AG10803 (cell line): Measurements from ENCODE around the gene MPO.

Experiments
- DNase-seq: peaks from one replicate; pipeline ENCODE4 v3.0.0; 2010; ENCODE audit warnings: low read depth
- H3K4me3 ChIP-seq: 2 replicates; pipeline ENCODE4 v1.5.1; 2011; ENCODE audit warnings: mild to moderate bottlenecking, low read length, control low read depth
- TF ChIP-seq, protein P1 (sequence below): conservative IDR thresholded peaks from 2 replicates; pipeline ENCODE4 v1.5.1; 2011; ENCODE audit warnings: mild to moderate bottlenecking, low read length, control low read depth, inconsistent platforms

The MPO gene

DNA sequence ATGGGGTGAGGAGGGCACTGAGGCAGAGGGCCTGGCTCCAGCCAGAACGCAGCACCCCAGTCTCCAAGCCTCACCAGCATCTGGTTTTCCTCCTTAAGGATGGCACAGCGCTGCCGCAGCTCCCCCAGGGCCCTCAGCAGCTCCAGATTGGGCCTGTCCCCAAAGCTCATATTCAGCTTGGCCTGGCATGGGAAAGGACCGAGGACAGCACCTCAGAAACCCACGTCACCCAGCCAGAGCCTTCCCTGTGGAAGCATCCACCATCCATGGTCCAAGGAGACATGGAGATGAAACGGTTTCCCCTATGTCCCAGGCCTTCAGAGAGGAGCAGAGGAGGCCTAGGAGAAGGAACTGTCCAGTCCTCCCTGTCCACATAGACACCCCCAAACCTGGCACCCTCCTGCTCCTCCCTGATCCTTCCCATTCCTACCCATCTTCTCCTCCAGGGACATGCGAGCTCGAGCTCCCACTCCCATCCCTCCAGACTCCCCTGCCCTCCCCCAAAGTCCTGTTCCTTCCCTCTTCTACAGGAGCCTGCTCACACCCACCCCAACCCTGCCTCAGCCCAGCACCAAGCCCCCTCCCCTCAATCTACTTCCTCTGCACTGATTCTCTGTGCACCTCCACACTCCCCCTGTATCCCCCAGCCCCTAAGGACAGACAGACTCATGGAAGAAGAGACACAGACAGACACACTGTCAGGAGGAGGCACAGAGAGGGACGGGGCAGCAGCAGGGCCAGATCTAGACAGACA is 46.1 kb upstream of the MPO start:
- no peak overlapping the region for H3K4me3 ChIP-seq
- TF ChIP-seq, protein P1, sequence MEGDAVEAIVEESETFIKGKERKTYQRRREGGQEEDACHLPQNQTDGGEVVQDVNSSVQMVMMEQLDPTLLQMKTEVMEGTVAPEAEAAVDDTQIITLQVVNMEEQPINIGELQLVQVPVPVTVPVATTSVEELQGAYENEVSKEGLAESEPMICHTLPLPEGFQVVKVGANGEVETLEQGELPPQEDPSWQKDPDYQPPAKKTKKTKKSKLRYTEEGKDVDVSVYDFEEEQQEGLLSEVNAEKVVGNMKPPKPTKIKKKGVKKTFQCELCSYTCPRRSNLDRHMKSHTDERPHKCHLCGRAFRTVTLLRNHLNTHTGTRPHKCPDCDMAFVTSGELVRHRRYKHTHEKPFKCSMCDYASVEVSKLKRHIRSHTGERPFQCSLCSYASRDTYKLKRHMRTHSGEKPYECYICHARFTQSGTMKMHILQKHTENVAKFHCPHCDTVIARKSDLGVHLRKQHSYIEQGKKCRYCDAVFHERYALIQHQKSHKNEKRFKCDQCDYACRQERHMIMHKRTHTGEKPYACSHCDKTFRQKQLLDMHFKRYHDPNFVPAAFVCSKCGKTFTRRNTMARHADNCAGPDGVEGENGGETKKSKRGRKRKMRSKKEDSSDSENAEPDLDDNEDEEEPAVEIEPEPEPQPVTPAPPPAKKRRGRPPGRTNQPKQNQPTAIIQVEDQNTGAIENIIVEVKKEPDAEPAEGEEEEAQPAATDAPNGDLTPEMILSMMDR, result no peak
- DNase-seq, result no peak

DNA sequence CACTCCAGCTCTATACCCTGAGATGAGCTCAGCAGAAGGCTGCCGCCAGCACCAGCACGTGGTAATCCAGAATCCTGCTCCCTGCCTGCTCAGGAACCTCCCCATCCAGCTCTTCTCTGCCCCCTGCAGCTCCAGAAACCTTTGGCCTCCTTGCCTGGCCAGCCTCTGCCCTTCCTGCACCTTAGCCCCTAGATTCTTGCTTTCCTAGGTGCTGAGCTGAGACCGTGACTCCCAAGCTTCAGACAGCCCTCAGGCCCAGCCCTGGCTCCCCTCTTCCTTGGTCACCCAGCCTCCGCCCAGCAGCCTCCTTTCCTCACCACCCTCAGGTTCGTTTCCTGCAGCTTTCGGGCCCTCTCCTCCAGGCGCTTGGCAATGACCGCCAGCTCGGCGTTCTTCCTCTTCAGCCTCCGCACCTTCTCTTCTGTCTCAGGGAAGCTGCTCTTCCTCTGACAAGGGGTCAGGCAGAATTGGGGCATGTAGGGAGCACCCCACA is 45.3 kb upstream of the MPO start:
- TF ChIP-seq, protein P1, result no peak
- no peak for DNase-seq
- H3K4me3 ChIP-seq, result no peak overlapping the region

DNA sequence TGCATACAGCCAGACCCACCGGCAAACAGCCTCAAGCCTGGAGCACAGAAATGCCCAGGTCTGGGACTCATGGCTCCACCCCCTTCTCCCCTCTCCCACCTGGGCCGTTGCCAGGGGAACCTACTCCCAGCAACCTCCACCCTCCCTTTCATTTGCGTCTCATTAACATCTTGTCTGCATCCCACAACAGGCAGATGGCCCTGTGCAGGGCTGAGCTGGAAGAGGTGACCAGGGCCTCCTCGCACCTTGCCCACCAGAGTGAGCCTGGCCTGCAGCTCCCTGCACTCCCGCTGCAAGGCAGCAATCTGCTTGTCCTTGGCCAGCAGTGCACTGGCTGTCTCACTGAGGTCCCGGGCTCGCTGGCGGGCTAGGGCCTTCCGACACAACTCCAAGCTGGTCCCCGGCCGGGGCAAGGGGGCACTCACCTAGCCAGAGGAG is 44.6 kb upstream of the MPO start:
- H3K4me3 ChIP-seq, result peak overlapping the region; percentile 76
- DNase-seq, result no peak
- TF ChIP-seq, protein P1, result no peak

DNA sequence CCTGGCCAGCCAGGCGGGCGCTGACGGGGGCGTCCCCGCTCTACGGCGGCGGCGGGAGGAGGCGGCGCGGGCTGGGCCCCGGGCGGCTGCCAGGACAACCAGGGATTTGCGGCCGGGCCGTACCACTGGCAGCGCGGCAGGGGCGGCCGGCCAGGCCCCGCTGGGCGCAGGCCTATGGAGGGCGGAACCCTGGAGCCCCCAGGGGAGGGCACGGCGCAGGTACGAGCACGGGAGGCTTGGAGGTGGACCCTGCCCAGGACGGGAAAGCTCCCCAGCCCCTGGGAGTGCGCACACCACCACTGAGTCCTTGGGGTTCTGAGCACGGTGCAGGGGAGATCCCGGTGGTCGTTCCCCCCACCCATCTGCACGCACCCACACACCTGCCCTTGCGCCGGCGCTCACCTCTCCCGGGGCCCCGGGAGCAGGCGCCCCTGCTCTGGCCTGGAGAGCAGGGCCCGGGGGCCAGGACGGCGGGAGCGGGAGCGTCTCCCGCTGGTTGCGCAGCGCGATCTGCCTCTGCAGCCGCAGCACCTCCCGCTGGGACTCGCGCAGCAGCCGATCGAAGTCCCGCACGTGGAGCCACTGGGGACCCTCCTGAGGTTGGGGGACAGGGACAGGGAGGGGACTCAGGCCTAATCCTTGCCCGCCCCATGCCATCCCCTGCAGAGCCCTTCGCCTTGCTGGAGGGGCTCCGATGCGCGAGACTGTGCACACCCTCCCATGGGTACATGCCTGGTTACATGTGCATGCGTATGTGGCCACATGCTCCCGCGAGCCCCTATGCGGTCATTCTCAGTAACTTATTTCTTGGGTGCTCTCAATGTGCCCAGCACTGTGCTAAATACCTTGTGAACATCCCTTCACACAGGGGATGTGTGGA is 43.9 kb upstream of the MPO start:
- H3K4me3 ChIP-seq, result peak overlapping the region; percentile 76
- DNase-seq, result peak; percentile 59
- TF ChIP-seq, protein P1, result no peak

DNA sequence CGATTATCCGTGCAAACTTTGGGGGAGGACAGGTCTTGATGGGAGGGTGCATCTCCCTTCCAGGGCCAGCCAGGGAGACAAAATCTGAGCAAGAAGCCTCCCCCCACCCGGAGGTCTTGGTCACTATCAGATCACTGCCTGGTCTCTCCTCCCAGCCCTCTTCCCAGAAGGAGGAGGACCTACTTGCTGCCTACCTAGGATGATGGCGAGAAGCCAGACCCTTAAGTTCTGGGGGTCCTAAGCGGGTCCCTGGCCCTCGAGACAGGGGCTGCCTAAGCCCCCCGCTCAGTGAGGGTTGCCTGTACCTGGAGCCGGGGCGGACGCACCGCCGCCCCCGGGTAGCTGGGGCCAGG is 43.3 kb upstream of the MPO start:
- DNase-seq, result no peak
- TF ChIP-seq, protein P1, result no peak
- peak overlapping the region; percentile 59 for H3K4me3 ChIP-seq

DNA sequence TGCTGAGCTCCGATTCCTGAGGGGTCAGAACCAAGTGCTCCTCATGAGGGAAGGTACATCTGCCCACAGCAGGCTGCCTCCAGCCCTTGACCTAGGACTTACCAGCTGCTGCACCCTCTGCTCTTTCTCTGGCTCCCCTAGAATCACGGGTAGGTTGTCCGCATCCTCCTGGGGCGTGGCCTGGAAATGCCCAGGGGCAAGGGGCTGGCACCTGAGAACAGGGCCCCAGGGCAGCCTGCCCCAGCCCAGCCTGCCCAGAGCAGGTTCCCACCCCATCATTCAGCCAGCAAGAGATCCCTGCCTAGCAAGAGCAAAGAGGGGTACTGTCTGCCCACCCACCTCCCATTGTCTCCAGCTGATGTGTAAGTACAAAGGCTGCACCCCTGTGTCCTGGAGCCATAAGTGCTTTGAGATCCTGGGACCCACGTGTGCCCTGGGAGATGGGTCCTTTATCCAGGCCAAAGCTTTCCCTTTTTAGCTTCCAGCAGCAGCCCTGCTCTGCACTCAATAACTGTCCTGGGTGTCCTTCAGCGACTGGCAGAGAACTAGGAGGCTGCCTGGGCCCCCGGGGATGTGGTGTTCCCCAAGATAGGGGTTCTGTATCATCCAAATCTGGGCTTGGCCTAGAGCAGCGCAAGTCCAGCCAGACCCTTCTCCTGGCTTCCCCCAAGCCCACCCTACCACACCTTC is 42.8 kb upstream of the MPO start:
- peak overlapping the region; percentile 59 for H3K4me3 ChIP-seq
- TF ChIP-seq, protein P1, result no peak
- no peak for DNase-seq
